Gastroesophageal sphincter (tissue), 3 donors: ENCODE measurements around the gene PRMT5.

Experiments
- EP300 ChIP-seq: sonication (generic); formaldehyde crosslinking; IDR thresholded peaks from one replicate; pipeline ENCODE4 v1.6.1; 2017; ENCODE audit warnings: antibody characterized with exemption, mild to moderate bottlenecking
- POLR2A ChIP-seq, 2 donors: fragments of 450-650 bp; IDR thresholded peaks; one replicate each; pipeline ENCODE4 v1.6.1; 2017; ENCODE audit warnings: antibody characterized with exemption in 2 of 2, mild to moderate bottlenecking in 2 of 2, moderate library complexity in 1 of 2
- POLR2AphosphoS5 ChIP-seq: sonication (generic); formaldehyde crosslinking; IDR thresholded peaks from one replicate; pipeline ENCODE4 v1.6.1; 2017; ENCODE audit warnings: antibody characterized with exemption
- TF ChIP-seq, protein P1 (sequence below), 4 experiments: fragments of 200-600 bp in 2 of 4; fragments of 450-650 bp in 2 of 4; sonication (generic) in 1 of 4; IDR thresholded peaks; one replicate each; pipeline ENCODE4 v1.5.1; 2017 to 2019; ENCODE audit warnings: antibody characterized with exemption in 4 of 4, mild to moderate bottlenecking in 2 of 4, moderate library complexity in 2 of 4

DNA sequence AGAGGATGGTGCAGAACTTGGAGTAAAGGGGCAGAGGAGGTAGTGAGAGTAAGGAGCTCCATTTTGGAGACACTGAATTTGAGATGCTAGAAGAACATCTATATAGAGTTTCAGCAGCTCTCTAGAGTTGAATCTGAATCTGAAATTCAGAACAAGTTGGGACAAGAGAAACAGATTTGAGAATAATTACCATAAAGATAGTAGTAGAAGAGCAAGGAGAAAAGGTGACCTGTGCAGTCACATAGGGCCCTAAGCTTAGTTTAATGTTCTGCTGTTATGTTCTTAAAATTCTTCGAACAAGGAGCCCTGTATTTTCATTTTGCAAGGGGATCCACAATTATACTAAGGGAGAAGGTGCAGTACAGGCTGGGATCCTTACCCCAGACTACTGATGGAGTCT lies 38.8 kb downstream of the PRMT5 start:
- TF ChIP-seq, protein P1, sequence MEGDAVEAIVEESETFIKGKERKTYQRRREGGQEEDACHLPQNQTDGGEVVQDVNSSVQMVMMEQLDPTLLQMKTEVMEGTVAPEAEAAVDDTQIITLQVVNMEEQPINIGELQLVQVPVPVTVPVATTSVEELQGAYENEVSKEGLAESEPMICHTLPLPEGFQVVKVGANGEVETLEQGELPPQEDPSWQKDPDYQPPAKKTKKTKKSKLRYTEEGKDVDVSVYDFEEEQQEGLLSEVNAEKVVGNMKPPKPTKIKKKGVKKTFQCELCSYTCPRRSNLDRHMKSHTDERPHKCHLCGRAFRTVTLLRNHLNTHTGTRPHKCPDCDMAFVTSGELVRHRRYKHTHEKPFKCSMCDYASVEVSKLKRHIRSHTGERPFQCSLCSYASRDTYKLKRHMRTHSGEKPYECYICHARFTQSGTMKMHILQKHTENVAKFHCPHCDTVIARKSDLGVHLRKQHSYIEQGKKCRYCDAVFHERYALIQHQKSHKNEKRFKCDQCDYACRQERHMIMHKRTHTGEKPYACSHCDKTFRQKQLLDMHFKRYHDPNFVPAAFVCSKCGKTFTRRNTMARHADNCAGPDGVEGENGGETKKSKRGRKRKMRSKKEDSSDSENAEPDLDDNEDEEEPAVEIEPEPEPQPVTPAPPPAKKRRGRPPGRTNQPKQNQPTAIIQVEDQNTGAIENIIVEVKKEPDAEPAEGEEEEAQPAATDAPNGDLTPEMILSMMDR (IDR thresholded peaks at IDR 0.05), result no peak
- TF ChIP-seq POLR2AphosphoS5, result no peak
- TF ChIP-seq POLR2A (IDR thresholded peaks at IDR 0.05), result no peak
- no peak for TF ChIP-seq EP300
